Thyroid gland (tissue), 4 donors: Measurements from ENCODE around the gene NDUFAF8.

Experiments
- CTCF ChIP-seq, 6 experiments: fragments of 200-600 bp in 3 of 6; fragments of 450-650 bp in 3 of 6; sonication (generic) in 3 of 6; IDR thresholded peaks; one replicate each; pipeline ENCODE4 v1.5.1; 2016 to 2019; ENCODE audit warnings: antibody characterized with exemption in 6 of 6, mild to moderate bottlenecking in 2 of 6, inconsistent platforms in 1 of 6, moderate library complexity in 1 of 6
- POLR2A ChIP-seq, 2 donors: fragments of 450-650 bp; IDR thresholded peaks; one replicate each; pipeline ENCODE4 v1.6.1; 2017; ENCODE audit warnings: antibody characterized with exemption in 2 of 2, mild to moderate bottlenecking in 2 of 2, moderate library complexity in 1 of 2

GRCh38 chr17:81282876-81283275 is 43.8 kb downstream of the NDUFAF8 start:
- TF ChIP-seq CTCF (IDR thresholded peaks at IDR 0.05) (no peak), POLR2A (IDR thresholded peaks at IDR 0.05) (no peak)
